H1 (cell line): Measurements from ENCODE around the gene GUCA1A. TPM values are rescaled to one million over a fixed set of nuclear protein-coding genes. Genes with fewer than 3 reads are reported as not detected.

Experiments
- CTCF ChIA-PET: fragments of 300-600 bp; sonication (Branson Sonifier 250); formaldehyde crosslinking; loops from one replicate; lab custom pipeline; 2021; ENCODE audit not compliant: partially characterized antibody; lab: Charles Lee
- POLR2A ChIA-PET: fragments of 300-600 bp; sonication (Branson Sonifier 250); formaldehyde crosslinking; loops from one replicate; lab custom pipeline; 2021; ENCODE audit warnings: inconsistent platforms; ENCODE audit not compliant: partially characterized antibody; lab: Charles Lee
- DNase-seq, 2 experiments: peaks; one replicate each; pipeline versions ENCODE4 v3.0.0 to v3.0.0-alpha.2; 2010 to 2022; ENCODE audit warnings: low spot score in 2 of 2, low read depth in 1 of 2, mixed read lengths in 1 of 2
- FAIRE-seq: peaks from 2 replicates; lab custom pipeline; 2011; peaks lifted over from hg19 to GRCh38; lab: Jason Lieb, UNC
- H2AFZ ChIP-seq: 2 replicates; pipeline ENCODE4 v1.8.1; 2012; ENCODE audit warnings: low read length, inconsistent platforms
- H2AK5ac ChIP-seq: 2 replicates; pipeline ENCODE4 v1.6.1; 2013; ENCODE audit warnings: low read depth, low read length
- H2BK120ac ChIP-seq: replicated peaks from 2 replicates; pipeline ENCODE3; 2013; ENCODE audit warnings: low read depth, low read length, inconsistent platforms
- H2BK12ac ChIP-seq: 2 replicates; pipeline ENCODE4 v1.6.1; 2013; ENCODE audit warnings: low read depth, low read length
- H2BK15ac ChIP-seq: 2 replicates; pipeline ENCODE4 v1.6.1; 2013; ENCODE audit warnings: low read length
- H2BK20ac ChIP-seq: 2 replicates; pipeline ENCODE4 v1.6.1; 2013; ENCODE audit warnings: low read length
- H2BK5ac ChIP-seq: 2 replicates; pipeline ENCODE4 v1.6.1; 2013; ENCODE audit warnings: low read depth, low read length
- H3K14ac ChIP-seq: 2 replicates; pipeline ENCODE4 v1.6.1; 2013; ENCODE audit warnings: inconsistent platforms; ENCODE audit not compliant: insufficient read length
- H3K18ac ChIP-seq: 2 replicates; pipeline ENCODE4 v1.6.1; 2013; ENCODE audit warnings: low read length; ENCODE audit errors: extremely low read depth
- H3K23ac ChIP-seq: 2 replicates; pipeline ENCODE4 v1.6.1; 2013; ENCODE audit warnings: inconsistent platforms; ENCODE audit not compliant: insufficient read length
- H3K23me2 ChIP-seq: 2 replicates; pipeline ENCODE4 v1.6.1; 2013; ENCODE audit warnings: low read depth, low read length
- H3K27ac ChIP-seq: 2 replicates; pipeline ENCODE4 v1.6.1; 2011; ENCODE audit warnings: low read depth, low read length, inconsistent platforms
- H3K27me3 ChIP-seq, 4 experiments: replicated peaks in 1 of 4; 1 replicate in 1 of 4; 2 replicates in 3 of 4; pipeline versions ENCODE4 v1.6.1 to v1.8.1; 2011 to 2013; ENCODE audit warnings: low read length in 3 of 4, mild to moderate bottlenecking in 3 of 4, inconsistent platforms in 2 of 4, mixed read lengths in 2 of 4, moderate library complexity in 1 of 4; ENCODE audit not compliant: control insufficient read depth in 3 of 4, insufficient read depth in 3 of 4; ENCODE audit errors: extremely low read depth in 1 of 4
- H3K36me3 ChIP-seq, 4 experiments: 2 replicates each; pipeline versions ENCODE4 v1.6.1 to v1.8.1; 2011 to 2013; ENCODE audit warnings: mild to moderate bottlenecking in 4 of 4, low read length in 3 of 4, moderate library complexity in 2 of 4, control low read depth in 1 of 4, inconsistent platforms in 1 of 4; ENCODE audit not compliant: insufficient read depth in 4 of 4, control insufficient read depth in 2 of 4
- H3K4ac ChIP-seq: replicated peaks from 2 replicates; pipeline ENCODE3; 2013; ENCODE audit warnings: low read length, low read depth, mixed read lengths, inconsistent platforms; ENCODE audit not compliant: insufficient read length
- H3K4me1 ChIP-seq, 4 experiments: replicated peaks in 1 of 4; 1 replicate in 1 of 4; 2 replicates in 3 of 4; pipeline versions ENCODE4 v1.6.1 to v1.8.1; 2011 to 2013; ENCODE audit warnings: low read length in 3 of 4, inconsistent platforms in 2 of 4, mixed read lengths in 1 of 4; ENCODE audit not compliant: insufficient read depth in 4 of 4, control insufficient read depth in 3 of 4
- H3K4me2 ChIP-seq, 2 experiments: 2 replicates each; pipeline versions ENCODE4 v1.6.1 to v1.8.1; 2011 to 2013; ENCODE audit warnings: low read depth in 2 of 2, low read length in 2 of 2, control low read depth in 1 of 2, inconsistent platforms in 1 of 2, mild to moderate bottlenecking in 1 of 2; ENCODE audit not compliant: insufficient read depth in 1 of 2
- H3K4me3 ChIP-seq, 4 experiments: fragments of 200-600, 300-600 bp in 1 of 4; sonication (generic), shearing (Covaris generic), sonication (Bioruptor Twin) in 1 of 4; 2 replicates each; pipeline versions ENCODE4 v1.5.1 to v1.8.1; 2011 to 2016; ENCODE audit warnings: low read length in 4 of 4, low read depth in 3 of 4, control low read depth in 2 of 4, inconsistent platforms in 2 of 4, mild to moderate bottlenecking in 2 of 4, mixed read lengths in 1 of 4, moderate library complexity in 1 of 4; ENCODE audit not compliant: insufficient read depth in 2 of 4; ENCODE audit errors: extremely low read depth in 1 of 4
- H3K56ac ChIP-seq: replicated peaks from 2 replicates; pipeline ENCODE3; 2013; ENCODE audit warnings: low read depth, mild to moderate bottlenecking, mixed read lengths, low read length, inconsistent platforms; ENCODE audit not compliant: insufficient read length
- H3K79me1 ChIP-seq: 2 replicates; pipeline ENCODE4 v1.6.1; 2013; ENCODE audit warnings: low read depth, low read length, control low read depth
- H3K79me2 ChIP-seq, 2 experiments: 2 replicates each; pipeline versions ENCODE4 v1.6.1 to v1.8.1; 2012 to 2013; ENCODE audit warnings: low read length in 2 of 2, mild to moderate bottlenecking in 2 of 2, inconsistent platforms in 1 of 2; ENCODE audit not compliant: insufficient read depth in 2 of 2, control insufficient read depth in 1 of 2
- H3K9ac ChIP-seq, 4 experiments: replicated peaks in 1 of 4; 1 replicate in 1 of 4; 2 replicates in 3 of 4; pipeline versions ENCODE4 v1.6.1 to v1.8.1; 2011 to 2013; ENCODE audit warnings: low read depth in 3 of 4, low read length in 3 of 4, control low read depth in 2 of 4, mild to moderate bottlenecking in 2 of 4, moderate library complexity in 2 of 4, inconsistent platforms in 1 of 4; ENCODE audit errors: extremely low read depth in 1 of 4
- H3K9me3 ChIP-seq, 2 experiments: 2 replicates each; pipeline versions ENCODE4 v1.6.1 to v1.8.1; 2012 to 2013; ENCODE audit warnings: mild to moderate bottlenecking in 2 of 2, moderate library complexity in 2 of 2, control low read depth in 1 of 2, inconsistent platforms in 1 of 2, low read depth in 1 of 2, low read length in 1 of 2, mixed read lengths in 1 of 2; ENCODE audit not compliant: insufficient read depth in 2 of 2
- H4K20me1 ChIP-seq, 2 experiments: replicated peaks in 1 of 2; 2 replicates each; pipeline versions ENCODE3 to v1.8.1; 2011 to 2013; ENCODE audit warnings: inconsistent platforms in 2 of 2, low read length in 2 of 2, mild to moderate bottlenecking in 1 of 2; ENCODE audit not compliant: insufficient read depth in 2 of 2, control insufficient read depth in 1 of 2
- H4K5ac ChIP-seq: 2 replicates; pipeline ENCODE4 v1.6.1; 2013; ENCODE audit warnings: low read length, low read depth, mixed read lengths, inconsistent platforms; ENCODE audit not compliant: insufficient read length
- H4K8ac ChIP-seq: 2 replicates; pipeline ENCODE4 v1.8.0; 2013; ENCODE audit warnings: mild to moderate bottlenecking, moderate library complexity, low read length, inconsistent platforms; ENCODE audit not compliant: insufficient read depth; ENCODE audit errors: extremely low read depth
- H4K91ac ChIP-seq: replicated peaks from 2 replicates; pipeline ENCODE3; 2013; ENCODE audit warnings: low read length, mixed read lengths, inconsistent platforms; ENCODE audit not compliant: insufficient read length
- ATF3 ChIP-seq: IDR thresholded peaks from 2 replicates; pipeline ENCODE4 v1.6.1; 2011; ENCODE audit warnings: low read depth, mild to moderate bottlenecking, low read length; ENCODE audit not compliant: insufficient read depth
- CBX5 ChIP-seq: fragments of 300-800, 300-1000 bp; sonication (generic); IDR thresholded peaks from 2 replicates; pipeline ENCODE4 v1.7.1; 2016; ENCODE audit warnings: antibody characterized with exemption, low read length, low read depth
- CREB1 ChIP-seq: IDR thresholded peaks from 2 replicates; pipeline ENCODE4 v1.6.1; 2012; ENCODE audit warnings: inconsistent platforms
- E2F6 ChIP-seq: IDR thresholded peaks from 2 replicates; pipeline ENCODE4 v1.6.1; 2012; ENCODE audit warnings: inconsistent platforms
- POLR2AphosphoS5 ChIP-seq: IDR thresholded peaks from 2 replicates; pipeline ENCODE4 v1.6.1; 2011; ENCODE audit warnings: low read depth, low read length
- RBBP5 ChIP-seq: IDR thresholded peaks from 2 replicates; pipeline ENCODE4 v1.7.1; 2012; ENCODE audit warnings: low read depth, mild to moderate bottlenecking, inconsistent platforms, low read length, moderate library complexity, borderline replicate concordance
- RFX5 ChIP-seq: IDR thresholded peaks from 2 replicates; pipeline ENCODE4 v1.6.1; 2011; ENCODE audit warnings: low read depth, low read length, improper control_type of control experiment, borderline replicate concordance
- SRF ChIP-seq: IDR thresholded peaks from 2 replicates; pipeline ENCODE4 v1.6.1; 2011; ENCODE audit warnings: mild to moderate bottlenecking, low read depth, low read length, moderate library complexity
- SUZ12 ChIP-seq: fragments of 200-600 bp; sonication (generic); IDR thresholded peaks from 2 replicates; pipeline ENCODE4 v1.6.1; 2012; ENCODE audit warnings: mild to moderate bottlenecking, inconsistent platforms, low read length, moderate library complexity, mixed read lengths
- WGBS, 2 experiments: shearing (Covaris generic) in 1 of 2; methylation state at CpG; one replicate each; pipeline versions ENCODE4 v1.1.6 to v1.1.7; 2013 to 2015; ENCODE audit warnings: low lambda C conversion rate in 2 of 2, mixed read lengths in 2 of 2, inconsistent platforms in 1 of 2, low coverage in 1 of 2, missing lambda C conversion rate in 1 of 2; ENCODE audit not compliant: insufficient replicate concordance in 2 of 2, insufficient coverage in 1 of 2, insufficient read length in 1 of 2; ENCODE audit errors: extremely low coverage in 1 of 2, missing lambda C conversion rate in 1 of 2; 5-methylcytosine and 5-hydroxymethylcytosine counted together
- polyA plus RNA-seq, 7 experiments: library from polyadenylated mRNA; depleted of rRNA in 3 of 7; stranded (reverse) in 5 of 7; unstranded in 2 of 7; fragments of >200 nt in 5 of 7; fragments of 200-250 nt in 2 of 7; gene quantifications; 1 replicate in 5 of 7; 2 replicates in 1 of 7; 4 replicates in 1 of 7; pipeline versions ENCODE4 v1.2.1 to v1.2.3, GENCODE V29; 2011 to 2013; ENCODE audit warnings: missing spikeins in 2 of 7, mixed read lengths in 2 of 7
- total RNA-seq: library from RNA; stranded (reverse); fragmentation: NEBNext Ultra II Directional; extraction: Animal tissue kit (Norgen Biotek cat#: 25700); gene quantifications from 2 replicates; pipeline ENCODE4 v1.2.1, GENCODE V29; 2021

The GUCA1A gene
- total and polyA plus RNA-seq, 2 of the 8 experiments (the other 6 are each of a cell fraction or from before 2014, with no cell fraction given): 4.6 to 24.6 TPM

DNA sequence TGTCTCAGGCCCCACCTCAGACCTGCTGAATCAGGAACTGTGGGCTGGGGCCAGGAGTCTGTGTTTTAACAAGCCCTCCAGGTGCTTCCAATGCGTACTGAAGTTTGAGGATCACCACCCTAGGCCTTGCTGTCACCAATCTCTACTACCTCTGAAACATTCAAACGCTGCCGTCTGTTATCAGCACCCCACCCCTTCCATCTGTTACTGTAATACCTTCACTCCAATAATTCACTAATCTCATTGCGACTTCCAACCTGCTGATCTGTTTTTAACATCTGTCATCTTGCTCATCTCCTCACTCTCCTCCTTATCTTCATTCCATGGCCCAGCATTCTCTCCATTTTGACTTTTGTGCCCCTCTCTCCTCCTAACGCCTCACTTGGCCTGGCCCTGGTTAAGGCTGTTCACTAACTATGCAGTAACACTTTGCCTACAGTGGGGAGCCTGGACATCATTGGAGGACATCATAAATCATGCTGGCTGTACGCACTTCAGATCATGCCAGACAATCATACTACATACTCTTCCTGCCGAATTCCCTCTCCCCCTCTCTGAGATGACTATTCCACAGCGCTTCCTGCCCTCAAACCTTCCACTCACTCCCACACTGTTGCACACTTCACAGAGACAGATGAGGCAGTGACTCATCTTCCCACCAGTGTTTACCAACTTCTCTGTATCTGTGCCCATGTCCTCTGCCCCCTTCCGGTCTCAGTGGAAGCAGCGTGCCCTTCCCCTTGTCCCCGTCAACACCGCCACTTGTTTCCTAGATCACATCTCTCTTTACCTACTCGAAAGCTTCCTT lies 24.6 kb downstream of the GUCA1A start:
- Histone ChIP-seq H3K4me1 (peaks cover 0 to 4% (median 2%) of the 10 kb centered on the region in 4 experiments; a peak in 5 of 7 replicates), H3K9ac (no peak overlapping the region), H3K23ac (no peak overlapping the region), H3K79me2 (no peaks in the 10 kb centered on the region), H4K8ac (no peak overlapping the region), H3K9me3 (no peaks in the 10 kb centered on the region), H2BK5ac (no peak overlapping the region), H3K27ac (no peak overlapping the region), H3K18ac (no peak overlapping the region), H3K27me3 (peaks cover 0 to 3% (median 0%) of the 10 kb centered on the region in 4 experiments; a peak in 1 of 7 replicates), H3K79me1 (no peaks in the 10 kb centered on the region), H3K36me3 (no peaks in the 10 kb centered on the region), H2AK5ac (no peak overlapping the region), H2BK20ac (no peak overlapping the region), H4K91ac (no peak overlapping the region), H3K14ac (no peak overlapping the region), H3K56ac (no peak overlapping the region), H2AFZ (no peak overlapping the region), H4K20me1 (no peaks in the 10 kb centered on the region), H3K23me2 (0 out of 2 replicates have a peak, but pooled peaks cover 3% of the 10 kb centered on the region), H2BK120ac (no peak overlapping the region), H3K4me2 (no peak overlapping the region), H2BK12ac (no peak overlapping the region), H3K4ac (no peak overlapping the region), H3K4me3 (no peak overlapping the region), H2BK15ac (no peak overlapping the region), H4K5ac (no peak overlapping the region)
- TF ChIP-seq CREB1 (no peak), E2F6 (no peak), SRF (no peak), ATF3 (no peak), RFX5 (no peak), RBBP5 (no peak), POLR2AphosphoS5 (no peak), SUZ12 (no peak), CBX5 (no peak)
- DNase-seq (no peak), FAIRE-seq (no peak)
- POLR2A ChIA-PET: interaction anchor here (1.3 kb wide), 1 partner anchor 14 kb away, joined by 3 read pairs; no protein-coding TSS in a partner anchor
- 80% methylated on average over 13 of the region's 13 CpGs; no CpG with 5 or more reads in 1 of the 2 experiments for WGBS, 2 experiments
- CTCF ChIA-PET: no interaction called here
